CD4-positive, alpha-beta T cell treated with Interleukin-4 for 1 hour (primary cell): ENCODE measurements around the gene ETFRF1.

Experiments
- DNase-seq, 2 donors: peaks; one replicate each; pipeline ENCODE4 v3.0.0-alpha.2; 2020 to 2022

The ETFRF1 gene, protein sequence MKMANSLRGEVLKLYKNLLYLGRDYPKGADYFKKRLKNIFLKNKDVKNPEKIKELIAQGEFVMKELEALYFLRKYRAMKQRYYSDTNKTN

DNA sequence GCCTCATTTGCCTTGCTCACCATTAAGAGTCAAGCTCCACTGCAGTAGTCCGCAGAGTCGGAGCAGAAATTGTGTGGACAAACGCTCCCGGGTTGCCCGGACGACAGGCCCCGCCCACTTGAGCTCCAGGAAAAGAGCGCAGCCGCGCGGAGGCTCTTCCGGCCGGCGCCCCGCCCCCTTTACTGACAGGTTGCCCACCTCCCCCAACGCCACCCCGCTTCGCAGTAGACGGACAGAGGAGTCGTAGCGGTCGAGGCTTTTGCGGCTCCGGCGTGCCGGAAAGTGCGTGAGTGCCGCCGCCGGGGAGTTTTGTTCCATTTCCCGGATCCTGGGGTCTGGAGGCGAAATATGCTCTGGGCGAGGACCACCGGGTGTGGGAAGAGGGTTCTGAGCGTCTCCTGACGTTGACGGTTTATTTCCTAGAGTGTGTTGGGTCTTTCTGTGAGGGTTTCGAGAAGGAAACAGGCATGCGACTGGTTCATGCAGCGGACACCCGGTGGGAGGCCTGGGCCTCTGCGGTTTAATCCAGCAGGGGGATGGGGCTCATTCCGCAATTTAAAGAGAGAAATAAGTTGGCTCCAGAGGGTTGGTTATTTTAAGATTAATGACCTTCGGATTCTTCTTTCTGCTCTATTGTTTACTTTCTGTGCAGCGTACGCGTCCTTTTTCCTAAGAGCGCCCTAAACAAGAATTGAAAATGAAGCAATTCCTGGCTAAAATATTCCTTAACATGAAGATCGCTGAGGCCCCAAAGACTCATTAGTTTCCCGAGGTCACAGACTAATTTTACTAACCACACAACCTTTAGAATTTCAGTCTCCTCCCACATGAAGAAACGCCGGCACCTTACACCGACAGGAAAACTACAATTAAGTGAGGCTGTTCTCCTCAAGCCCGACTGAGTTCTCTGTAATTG is at the start of gene ETFRF1, which contains the start of gene DNAI7:
ETFRF1 (plus strand) TSS at position 182 of the 916 bp plus-strand sequence. CDS start 8,720 bp downstream, outside the sequence.
DNAI7 (minus strand) TSS at position 105 of the 916 bp plus-strand sequence; CDS start at position 23, 82 bp downstream.
- peak; percentile 97 to 98 for DNase-seq

DNA sequence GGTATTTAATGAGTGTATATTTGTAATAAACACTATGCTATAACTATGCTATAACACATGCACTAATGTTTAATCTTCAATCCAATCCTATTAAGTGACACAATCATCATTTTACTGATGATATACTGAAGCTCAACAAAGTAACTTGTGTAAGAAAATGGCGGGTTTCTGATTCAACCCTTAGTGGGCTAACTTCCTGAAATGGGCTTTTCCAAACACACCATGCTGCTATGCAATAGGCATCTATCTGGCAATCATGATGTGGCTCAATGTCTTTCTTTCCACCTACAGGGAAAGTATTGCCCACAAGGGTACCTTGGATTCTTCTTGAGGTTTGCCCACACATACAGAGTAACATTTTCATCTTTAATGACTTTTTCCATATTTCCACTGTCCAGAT is 48.4 kb upstream of the ETFRF1 start:
- no peak for DNase-seq

DNA sequence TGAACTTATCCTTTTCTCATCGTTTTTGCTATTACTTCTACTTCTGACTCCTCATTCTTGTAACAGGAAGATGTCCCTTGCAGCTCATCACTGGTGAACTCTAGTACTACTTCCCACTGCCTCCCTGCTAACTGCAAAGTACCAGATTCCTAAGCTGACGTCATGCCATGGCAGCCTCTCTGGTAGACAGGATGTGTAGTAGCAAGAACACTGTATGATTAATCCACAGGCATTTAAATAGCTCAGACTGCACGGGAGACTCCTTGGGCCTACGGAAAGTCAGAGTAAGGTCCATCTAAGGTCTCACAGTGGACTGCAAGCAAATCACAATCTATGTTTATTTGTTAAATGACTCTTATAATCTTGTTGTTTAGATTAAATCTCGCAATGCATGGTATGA is 43.6 kb upstream of the ETFRF1 start:
- DNase-seq: no peak

DNA sequence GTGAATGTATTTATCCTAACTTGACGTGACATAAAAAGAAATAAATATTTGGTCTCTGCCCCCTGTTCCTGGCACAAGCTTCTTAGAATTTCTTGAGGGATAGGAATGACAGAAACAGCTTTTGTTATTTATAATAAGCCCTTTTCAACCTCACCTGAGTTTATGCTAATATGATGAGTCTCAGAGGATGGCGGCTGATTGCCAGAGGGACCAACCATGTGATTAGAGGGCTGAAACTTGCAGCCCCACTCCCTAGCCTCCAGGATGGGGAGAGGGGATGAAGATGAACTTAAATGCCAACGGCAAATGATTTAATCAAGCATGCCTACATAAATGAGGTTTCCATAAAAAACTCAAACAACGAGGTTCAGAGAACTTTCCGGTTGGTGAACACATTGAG is 43.0 kb upstream of the ETFRF1 start:
- DNase-seq: no peak

DNA sequence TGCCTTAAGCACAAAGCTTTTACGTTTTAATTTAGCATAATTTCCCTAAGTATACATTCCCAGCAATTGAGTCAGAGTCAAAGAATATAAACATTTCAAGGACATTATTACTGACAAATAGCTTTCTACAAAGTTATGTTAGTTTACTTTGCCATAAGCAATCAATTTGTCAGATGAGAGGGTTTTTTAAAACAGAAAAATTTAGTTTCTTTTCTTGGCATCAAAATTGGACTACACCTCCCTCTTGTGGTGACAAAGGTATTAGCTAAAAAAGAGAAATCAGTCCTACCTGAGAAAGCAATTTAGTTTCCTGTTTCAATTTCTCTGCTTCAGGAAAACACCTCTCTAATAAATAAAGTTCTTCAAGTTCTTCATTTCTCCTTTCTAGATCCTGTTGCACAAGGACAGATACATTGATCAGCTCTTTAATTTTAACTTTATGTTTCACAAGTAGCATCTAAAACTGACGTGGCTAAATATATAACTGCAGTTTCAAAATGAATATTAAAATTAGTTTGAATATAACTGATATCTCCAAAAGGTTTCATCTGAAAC is 39.9 kb upstream of the ETFRF1 start:
- DNase-seq: peak in 1 of 2 donors; percentile 66

DNA sequence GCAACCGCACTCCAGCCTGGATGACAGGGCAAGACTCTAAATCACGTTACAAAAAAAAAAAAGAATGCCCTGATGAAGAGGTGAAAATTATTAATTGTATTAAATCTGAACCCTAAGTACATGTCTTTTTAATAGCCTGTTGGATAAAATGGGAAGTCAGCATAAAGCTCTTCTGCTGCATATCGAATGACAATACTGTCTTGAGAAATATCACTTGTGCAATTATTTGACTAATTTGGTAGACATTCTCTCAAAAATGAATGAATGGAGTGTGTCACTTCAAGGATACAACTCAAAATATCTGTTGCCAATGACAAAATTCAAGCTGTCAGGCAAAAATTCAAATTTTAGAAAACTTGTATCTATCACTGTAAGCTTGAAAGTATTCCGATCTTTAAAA is 39.0 kb upstream of the ETFRF1 start:
- no peak for DNase-seq

DNA sequence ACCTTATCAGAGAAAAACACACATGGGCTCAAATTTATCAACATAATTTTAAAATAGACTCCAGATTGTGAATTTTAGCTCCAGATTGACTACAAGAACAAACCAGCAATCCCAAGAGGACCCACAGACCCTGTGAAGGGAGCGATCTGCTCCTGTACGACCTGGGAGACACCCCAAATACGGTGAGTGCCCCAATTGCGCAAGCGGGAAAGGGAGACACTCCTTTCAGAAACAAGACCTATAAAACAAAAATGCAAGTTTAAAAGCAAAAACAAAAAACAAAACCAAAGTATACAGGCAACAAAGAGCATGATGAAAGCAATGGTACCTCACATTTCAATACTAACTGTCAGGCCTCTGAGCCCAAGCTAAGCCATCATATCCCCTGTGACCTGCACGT is 32.2 kb upstream of the ETFRF1 start:
- DNase-seq: no peak

DNA sequence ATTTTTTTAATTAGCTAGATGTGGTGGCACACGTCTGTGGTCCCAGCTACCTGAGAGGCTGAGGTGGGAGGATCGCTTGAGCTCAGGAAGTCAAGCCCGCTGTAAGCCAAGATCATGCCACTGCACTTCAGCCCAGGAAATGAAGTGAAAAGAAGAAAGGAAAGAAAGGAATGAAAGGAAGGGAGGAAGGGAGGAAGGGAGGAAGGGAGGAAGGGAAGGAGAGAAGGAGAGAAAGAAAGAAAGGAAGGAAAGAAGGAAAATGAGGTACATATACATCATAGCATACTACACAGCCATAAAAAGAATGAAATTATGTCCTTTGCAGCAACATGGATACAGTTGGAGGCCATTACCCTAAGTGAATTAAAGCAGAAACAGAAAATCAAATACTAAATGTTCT is 12.3 kb upstream of the ETFRF1 start:
- DNase-seq: no peak

DNA sequence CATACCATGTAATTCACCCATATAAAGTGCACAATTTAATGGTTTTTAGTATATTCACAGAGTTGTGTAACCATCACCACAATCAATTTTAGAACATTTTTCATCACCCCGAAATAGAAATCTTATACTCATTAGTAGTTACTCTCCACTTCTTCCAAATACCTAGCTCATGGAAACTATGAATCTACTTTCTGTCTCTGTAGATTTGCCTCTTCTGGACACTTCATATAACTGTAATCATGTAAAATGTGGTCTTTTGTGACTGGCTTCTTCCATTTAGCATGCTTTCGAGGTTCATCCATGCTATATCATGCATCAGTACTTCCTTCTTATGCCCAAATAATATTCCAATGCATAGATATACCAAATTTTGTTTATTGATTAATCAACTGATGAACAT is 10.9 kb upstream of the ETFRF1 start:
- no peak for DNase-seq

DNA sequence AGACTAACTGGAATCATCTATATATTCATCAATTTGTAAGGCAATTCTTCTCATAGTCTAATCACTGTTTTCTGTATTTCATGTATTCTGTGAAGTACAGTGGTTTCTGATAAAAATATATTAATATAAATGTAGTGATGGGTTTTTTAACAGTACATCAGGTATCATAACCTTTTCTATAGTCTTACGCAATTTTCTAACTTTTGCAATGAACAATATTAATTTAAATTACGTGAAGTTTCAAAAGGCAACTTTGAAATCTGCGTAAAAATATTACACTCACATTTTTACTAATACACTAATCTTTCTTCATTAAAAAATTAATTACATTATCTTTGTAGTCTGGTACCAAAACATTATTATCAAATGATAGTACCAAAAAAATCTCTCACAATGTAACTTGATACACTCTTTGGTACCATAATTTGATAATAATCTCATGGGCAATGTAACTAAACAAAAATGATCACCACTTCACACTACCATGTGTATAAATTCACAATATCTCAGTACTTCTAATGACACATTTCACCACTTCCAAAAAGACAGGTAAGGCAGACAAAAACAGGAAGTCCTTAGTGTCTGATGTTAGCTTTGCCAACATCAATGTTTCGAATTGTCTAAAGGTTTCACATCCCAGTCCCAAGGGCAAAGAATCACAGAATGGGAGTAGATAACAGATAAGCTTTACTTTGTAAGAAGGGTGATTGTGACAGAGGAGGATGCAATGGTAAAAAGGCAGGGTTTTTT is 8.8 kb upstream of the ETFRF1 start:
- DNase-seq: peak in 1 of 2 donors; percentile 52

DNA sequence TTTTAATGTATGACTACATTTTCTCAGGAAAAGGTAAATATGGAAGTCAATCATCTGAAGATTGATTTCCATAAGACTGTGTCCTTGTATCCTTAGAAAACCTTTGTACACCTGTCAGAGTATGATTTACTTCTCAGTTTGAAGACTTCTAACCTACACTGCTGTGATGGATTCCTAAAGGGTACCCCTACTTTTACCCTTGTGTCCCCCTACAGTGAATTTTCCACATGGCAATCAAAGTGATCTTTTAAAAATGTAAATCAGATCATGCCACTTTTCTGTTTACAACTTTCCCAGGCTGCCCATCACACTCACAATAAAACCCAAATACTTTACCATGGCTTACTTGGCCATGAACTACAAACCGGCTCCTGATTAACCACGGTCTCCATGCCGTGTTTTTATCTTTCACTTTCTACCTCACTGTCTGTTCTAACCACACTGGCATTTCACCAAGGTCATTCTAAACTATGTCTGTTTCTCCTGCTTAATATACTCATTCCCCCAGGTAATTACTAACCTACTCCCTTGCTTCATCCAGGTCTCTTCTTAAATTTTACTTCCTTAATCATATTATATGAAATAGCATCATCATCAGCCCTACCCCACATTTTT is 8.1 kb upstream of the ETFRF1 start:
- DNase-seq: peak in 1 of 2 donors; percentile 47

DNA sequence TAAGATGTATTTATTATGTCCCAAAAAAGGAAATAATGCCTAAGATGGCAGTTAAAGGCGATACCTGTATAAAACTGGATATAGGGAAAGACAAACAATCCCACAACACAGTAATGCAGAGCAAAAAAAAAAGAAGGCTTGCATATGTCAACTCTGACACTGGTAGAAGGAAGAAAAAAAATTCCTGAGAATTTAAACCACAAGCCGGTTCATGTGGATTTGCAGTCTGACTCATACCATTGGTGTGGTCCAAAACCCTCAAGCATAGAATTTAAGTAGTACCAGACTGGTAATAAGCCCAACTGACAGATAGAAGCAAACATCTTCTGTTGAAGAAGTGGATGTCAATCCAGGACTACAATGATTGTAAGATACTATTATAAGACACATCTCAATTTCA is 7.3 kb upstream of the ETFRF1 start:
- no peak for DNase-seq

DNA sequence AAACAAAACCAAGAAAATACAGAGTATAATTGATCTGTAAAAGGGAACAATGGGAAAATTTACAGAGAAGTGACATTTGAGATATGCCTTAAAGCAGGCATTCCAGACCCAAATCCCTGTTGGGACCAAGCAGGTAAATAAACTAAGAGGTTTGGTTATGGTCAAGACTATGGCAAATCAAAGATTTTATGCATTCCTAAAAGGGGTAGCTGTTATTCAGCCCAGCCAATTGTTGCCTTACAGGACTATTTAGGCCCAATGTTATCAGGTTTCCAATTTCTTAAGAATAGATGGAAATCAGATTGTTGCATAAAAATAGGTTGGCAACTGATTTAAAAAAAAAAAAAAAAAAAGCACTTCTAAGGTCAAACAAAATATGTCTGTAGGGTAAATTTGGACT is 5.4 kb upstream of the ETFRF1 start:
- no peak for DNase-seq

DNA sequence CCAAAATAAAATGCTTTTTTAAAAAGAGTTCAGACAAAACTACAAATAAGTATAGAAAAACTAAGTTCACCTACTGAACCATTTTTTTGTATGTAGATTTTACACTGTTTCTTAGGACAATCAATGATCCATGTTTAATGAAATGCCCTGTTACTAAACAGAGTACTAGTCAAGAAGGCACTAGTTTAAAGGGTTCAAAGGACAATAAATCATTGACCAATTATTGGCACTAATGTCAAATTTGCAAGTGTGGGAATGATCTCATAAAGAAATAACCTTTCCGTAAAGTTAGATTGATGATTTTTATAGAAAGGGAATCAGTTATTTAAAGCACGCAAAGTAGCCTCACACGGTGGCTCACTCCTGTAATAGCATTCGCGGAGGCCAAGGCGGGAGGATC is 4.2 kb upstream of the ETFRF1 start:
- DNase-seq: no peak

DNA sequence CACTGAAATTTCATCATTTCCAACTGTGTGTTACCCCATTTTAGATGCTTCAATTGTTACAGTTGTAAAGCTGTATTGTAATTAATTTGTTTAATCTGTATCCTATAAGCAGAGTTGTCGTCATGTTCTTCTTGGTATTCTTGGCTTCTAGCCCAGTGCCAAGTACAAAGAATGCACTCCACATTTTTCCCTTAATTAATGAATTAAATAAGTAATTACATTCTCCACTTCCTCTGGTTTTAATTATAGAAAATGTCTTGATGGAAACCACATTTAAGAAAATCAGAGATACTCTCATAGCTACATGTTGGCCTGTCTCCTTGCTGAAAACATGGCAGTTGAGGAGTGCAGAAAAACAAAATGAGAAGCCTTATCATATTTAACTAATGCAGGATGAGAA is 823 bp upstream of the ETFRF1 start:
- no peak for DNase-seq

DNA sequence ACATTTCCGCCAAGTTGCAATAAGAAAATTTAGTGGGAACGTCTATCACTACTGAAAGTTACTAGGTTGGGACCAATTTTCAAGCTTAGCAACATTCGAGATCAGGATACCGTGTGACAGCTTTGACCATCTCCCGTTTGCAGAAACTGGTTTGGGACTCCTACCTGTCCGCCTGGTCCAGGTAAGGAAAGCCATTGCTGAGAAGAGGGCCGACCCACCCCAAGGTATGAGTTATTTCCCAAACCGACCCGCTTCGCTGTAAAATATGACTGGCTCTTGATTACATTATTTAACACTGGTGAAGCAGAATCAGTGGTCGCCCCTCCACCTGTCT is 348 bp upstream of the ETFRF1 start:
- no peak for DNase-seq

DNA sequence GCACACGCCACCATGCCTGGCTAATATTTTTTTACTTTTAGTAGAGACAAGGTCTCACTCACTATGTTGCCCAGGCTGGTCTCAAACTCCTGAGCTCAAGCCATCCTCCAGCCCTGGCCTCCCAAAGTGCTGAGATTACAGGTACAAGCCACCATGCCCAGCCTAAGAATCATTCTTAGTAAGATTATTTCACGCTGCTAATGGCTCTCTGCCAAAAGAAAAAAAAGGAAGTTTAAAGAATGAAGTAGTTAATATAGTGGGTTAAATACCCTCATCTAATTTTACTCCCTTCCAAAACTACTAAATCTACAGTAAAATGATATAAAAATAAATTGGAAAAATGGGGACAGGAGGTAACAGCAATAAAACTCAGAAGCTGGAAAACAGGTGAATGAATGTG is 2.6 kb downstream of the ETFRF1 start:
- no peak for DNase-seq

DNA sequence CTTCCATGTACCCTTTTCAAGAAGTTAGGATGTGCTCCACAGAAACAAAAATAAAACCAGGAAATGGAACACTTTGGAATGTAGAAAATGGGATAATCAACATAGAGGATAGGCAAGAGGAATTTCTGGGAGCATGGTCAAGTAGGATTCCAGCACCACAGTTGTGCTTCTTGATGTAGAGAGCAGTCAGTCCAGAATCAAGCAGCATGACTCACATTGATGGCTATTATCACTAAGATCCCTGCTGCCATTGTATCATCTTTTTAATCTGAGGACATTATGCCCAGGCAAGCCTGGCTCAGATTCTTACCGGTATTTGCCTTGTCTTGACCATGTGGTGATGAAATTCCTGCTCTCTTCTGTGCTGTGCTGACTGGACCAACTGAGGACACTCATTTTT is 5.7 kb downstream of the ETFRF1 start:
- DNase-seq: no peak

DNA sequence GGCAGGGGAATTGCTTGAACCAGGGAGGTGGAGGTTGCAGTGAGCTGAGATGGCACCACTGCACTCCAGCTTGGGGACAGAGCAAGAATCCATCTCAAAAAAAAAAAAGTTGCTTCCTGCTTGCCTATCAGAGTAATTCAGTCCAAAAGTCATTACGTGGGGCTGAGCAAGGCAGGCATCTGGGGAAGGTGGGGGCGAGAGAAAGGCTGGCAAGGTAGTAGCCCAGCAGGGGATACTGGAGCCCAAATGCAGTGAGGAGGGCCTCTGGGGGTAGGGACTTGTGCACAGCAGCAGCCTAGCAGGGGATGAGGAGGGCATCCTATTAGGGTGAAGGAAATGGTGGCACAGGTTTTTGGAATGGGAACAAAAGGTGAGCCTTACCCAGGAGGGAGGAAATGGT is 7.1 kb downstream of the ETFRF1 start:
- DNase-seq: no peak

DNA sequence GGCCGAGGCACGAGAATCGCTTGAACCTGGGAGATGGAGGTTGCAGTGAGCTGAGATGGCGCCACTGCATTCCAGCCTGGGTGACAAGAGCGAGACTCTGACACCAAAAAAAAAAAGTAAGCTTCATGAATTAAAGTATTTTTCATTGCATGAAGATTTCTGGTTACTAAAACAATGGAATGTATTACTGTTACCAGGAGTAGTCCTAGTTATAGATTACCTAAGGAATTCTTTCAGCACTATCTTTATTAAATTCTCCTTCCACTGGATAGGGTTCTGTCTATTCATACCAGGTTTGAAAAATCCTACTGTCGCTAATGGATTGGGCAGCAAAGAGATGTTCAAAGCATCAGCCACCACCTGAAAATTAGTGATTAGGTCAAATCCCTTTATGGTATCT is 12.4 kb downstream of the ETFRF1 start:
- DNase-seq: no peak

DNA sequence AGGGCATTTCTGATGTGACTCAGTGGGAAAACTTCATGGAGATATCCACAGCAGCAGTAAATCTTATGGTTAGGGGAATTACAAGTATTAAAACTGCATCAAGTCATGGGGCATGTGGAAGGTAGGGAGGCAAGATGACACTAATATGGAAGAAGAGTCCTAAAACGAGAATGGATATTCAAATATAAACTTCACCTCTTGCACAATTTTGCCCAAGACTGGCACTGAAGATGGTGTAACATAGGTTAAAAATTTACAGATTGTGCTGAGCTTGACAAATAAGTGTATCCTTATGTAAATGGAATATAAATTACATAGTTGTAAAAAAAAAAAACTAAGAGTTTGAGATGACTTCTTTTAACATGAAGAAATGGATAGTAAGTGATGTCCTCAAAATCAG is 12.8 kb downstream of the ETFRF1 start:
- DNase-seq: no peak

DNA sequence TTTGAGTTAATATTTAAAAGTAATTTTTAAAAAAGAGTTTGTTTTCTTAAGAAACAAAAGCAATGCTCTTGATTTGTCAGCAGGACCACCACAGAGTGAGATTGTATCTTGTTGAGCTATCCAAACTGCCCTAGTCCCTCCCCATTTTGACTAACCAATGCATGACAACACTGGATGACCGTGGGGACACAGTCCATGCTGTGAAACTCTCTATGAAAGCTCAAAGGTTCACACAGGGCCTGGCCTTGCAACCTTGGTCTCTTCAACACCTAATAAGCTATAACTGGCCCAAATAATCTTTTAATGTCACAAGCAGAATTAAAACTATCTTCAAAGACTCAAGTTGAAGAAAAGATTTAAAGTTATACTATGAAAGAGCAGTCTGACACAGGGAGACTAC is 13.5 kb downstream of the ETFRF1 start:
- no peak for DNase-seq

DNA sequence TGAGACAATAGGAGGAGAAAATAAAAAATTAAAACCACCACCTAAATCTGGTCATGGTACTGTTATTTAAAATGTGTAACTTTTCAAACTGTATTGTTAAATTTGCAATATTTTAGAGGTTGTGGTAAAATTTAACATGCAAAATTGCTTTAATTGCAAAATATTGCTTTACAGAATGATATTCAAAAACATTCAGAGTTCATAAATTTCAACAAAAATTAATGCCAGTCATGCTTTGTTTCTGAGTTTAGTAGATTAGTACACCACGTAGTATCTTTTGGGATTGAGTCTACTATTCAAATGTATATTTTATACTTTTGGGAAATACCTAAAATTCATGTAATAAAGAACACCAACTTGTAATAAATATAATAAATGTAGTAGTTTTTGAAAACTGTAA is 18.3 kb downstream of the ETFRF1 start:
- DNase-seq: no peak
